CD4-positive, alpha-beta T cell treated with Interleukin-1 beta for 1 hour (primary cell): ENCODE results near the gene GYS2.
A peak's percentile ranks its signal among the peaks of the same experiment; 100 is the strongest.
"Not testable (repeated sequence)": the region's sequence is repeated elsewhere in the genome, so short reads cannot be mapped to it uniquely, and the experiment has no call there.

Source experiments
- DNase-seq, 2 donors: peaks; one replicate each; pipeline ENCODE4 v3.0.0-alpha.2; 2020 to 2022

Gene GYS2

DNA sequence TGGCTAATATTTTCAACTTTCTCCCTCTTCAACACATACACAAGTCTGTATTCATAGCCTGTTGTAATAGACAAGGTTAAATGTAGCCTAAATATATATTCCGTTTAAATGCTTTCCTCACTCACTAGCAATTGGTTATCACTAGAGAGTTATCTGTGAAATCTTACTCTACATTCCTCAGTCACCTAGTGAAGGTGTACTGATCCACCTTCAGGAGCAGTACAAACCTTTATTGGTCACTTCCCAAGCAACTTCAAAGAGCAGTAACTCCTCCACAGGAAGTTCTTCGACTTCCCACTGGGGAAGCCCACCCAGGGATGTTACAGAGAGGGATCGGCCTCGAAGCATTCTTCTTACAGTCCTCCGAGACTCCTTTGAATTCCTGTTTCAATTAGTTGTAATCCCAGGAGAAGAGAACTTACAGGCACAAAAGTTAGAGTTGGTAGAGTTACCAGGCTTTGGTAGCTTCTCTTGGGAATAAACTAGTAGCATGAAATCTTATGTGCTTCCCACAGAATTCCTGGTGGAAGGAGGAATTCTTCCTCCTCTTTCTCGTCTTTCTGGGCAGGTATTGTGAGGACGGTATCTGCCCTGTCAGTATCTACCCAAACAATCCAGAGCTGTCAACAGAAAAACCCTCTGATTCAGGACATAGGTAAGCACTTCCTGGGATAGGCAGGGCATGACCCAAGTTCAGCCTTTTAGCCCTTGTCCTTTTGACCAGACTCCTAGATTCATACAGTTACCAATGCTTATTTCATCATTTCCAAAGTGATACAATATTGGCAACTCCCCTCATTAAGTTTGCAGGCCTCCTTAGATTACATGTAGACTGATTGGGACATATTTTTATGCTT lies at the start of gene GYS2:
TSS of gene GYS2 (minus strand) at position 603 of the 857 bp plus-strand sequence. CDS start at position 348, 255 bp downstream.
- no peak for DNase-seq

DNA sequence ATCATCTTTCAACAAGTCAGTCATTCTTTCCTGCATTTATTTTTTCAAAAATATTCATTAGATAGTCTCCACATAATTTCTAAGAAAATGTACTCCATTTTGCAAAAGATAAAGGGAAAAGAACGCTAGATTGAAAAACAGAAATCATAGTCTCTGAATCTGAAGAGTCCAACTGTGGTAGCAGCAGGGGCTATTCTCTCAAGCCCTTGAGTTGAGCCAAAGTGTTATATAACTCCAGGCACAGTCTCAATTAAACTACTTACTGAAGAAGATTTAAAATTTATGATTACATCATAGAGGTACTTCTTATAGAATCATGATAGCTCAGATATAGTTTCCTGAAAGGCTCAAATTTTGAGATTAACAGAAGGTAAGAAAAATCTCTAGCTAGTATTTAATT lies 47.2 kb upstream of the GYS2 start:
- DNase-seq, result no peak

DNA sequence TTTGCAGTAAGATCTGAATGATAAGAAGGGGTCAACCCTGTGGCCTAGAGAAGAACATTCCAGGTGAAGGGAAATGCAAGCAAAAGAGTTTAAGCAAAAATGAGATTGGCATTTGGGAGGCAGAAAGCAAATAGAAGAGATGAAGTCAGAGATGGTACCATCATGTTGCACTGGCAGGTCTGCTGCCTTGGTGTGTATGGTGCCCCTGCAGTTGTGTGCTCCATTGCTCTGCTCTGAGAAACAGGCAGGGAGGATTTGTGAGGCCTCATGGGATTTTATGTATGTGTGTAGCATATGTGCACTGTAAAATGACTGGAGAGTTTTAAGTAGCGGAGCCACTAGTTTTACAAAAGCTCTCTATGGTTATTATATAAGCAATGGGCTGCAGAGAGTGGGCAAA lies 46.4 kb upstream of the GYS2 start:
- DNase-seq, result no peak

DNA sequence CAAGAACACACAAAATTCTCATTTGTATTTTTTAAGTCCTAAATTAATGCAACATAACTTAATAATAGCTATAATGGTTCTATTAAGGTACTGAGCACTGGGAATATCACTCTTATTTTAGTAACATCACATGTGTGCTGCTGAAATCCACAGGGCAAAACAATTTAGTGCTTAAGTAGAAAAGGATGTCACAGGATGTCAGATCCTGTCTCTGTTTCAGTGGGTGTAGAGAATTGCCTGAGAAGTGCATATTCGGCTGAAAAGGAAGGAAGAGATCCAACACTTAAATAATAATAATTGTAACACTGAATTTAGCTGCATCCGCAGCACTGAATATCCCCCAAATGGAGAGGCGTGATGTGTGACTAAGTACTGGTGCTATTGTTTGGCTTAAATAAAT lies 44.4 kb upstream of the GYS2 start:
- DNase-seq, result no peak

DNA sequence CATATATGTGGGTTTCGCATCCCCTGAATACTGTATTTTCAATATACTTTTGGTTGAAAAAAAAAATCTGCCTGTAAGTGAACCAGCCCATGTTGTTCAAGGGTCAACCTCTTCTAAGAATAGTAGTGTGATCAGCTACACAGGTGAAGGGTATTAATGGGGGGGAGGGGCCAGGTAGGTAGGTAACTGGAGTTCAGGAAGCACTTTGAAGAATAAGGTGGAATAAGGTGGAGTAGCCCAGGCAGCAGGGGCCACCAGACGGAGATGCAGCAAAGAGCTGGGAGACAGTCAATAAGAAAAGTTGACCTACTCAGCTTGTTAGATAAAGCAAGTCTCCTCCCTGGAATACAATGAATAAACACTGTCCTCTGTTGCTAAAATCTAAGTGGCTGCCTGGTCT lies 43.7 kb upstream of the GYS2 start:
- no peak for DNase-seq

DNA sequence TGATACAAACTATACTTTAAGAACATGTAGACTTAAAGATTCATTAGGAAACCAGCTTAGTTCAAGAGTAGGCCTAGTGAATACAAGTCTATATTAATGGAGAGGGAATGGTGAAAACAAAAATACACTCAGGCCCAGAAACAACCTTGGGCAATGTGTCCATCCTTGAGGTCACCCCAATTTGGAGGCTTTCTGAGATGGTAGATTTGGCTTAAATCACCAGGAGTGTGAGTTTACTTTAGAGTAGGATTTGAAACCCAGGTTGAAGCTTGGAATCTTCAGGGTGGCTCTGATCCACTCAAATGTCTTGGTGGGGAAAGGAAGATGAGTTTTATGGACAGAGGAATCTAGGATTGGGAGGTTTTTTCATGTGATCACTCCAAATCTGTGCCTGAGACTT lies 42.5 kb upstream of the GYS2 start:
- no peak for DNase-seq

DNA sequence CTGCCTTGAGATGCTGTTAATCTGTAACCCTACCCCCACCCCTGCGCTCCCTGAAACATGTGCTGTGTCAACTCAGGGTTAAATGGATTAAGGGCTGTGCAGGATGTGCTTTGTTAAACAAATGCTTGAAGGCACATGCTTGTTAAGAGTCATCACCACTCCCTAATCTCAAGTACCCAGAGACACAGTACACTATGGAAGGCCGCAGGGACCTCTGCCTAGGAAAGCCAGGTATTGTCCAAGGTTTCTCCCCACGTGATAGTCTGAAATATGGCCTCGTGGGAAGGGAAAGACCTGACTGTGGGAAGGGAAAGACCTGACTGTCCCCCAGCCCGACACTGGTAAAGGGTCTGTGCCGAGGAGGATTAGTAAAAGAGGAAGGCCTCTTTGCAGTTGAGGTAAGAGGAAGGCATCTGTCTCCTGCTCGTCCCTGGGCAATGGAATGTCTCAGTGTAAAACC lies 40.4 kb upstream of the GYS2 start:
- not testable (repeated sequence) for DNase-seq

DNA sequence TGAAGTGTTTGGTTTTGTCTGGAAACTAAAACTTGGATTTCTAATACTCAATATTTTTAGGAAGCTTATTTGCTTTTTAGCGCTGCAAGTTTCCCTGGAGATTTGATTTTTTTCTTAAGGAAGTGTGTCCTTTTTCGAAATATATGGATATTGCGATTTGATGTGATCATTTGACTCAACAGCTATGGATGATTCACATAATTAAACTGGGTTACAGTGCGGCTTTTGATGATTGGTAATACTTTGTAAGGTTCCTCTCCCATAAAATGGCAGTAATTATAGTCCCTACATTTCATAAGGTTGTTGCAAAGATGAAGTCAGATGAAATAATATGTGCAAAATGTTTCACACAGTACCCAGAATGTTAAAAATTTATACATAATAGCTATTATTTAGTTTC lies 39.9 kb upstream of the GYS2 start:
- no peak for DNase-seq

DNA sequence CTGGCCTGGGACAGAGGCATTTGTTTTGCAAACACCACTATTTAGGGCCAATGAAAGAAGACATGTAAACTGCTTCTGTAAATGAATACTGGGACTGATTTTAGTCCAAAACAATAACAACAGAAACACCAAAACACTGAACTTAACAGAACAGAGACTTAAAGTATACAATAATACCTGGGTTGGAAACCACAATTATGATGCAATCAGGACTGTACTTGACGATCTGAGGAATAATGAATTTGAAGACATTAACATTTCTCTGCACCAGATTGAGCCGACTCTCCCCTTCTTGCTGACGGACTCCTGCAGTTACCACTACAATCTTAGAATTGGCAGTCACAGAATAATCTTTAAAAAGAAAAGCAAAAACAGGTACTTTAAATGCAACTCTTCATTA lies 39.1 kb upstream of the GYS2 start:
- no peak for DNase-seq

DNA sequence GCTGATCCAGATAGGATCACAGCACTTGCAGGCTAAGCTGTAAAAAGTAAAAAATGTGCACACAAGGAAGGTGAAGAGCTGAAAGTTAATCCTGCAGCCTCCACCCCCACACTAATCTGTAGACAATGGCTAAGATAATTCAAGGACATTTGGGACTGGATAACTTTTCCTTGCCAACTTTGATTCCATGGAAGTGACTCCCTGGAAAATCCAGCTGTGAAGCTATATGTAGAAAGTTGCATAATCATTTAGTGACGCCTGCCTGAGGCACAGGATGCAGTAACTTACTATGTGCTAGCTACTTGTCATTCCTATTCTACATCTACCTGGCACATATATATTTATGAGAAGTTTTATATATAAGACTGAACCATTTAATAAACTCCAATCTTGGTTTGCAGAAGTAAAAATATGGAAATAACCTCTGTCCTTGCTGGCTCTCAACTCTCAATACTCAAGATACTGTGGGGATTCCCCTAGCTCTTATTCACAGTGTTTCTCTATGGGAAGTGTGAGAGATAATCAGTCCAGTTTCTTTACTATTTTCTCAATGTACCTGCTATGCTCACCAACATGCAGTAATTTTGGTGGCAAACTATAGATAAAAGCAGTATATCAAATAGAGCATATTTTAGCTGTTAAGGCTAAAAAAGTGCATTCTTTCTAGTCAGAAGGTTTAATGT lies 38.2 kb upstream of the GYS2 start:
- no peak for DNase-seq

DNA sequence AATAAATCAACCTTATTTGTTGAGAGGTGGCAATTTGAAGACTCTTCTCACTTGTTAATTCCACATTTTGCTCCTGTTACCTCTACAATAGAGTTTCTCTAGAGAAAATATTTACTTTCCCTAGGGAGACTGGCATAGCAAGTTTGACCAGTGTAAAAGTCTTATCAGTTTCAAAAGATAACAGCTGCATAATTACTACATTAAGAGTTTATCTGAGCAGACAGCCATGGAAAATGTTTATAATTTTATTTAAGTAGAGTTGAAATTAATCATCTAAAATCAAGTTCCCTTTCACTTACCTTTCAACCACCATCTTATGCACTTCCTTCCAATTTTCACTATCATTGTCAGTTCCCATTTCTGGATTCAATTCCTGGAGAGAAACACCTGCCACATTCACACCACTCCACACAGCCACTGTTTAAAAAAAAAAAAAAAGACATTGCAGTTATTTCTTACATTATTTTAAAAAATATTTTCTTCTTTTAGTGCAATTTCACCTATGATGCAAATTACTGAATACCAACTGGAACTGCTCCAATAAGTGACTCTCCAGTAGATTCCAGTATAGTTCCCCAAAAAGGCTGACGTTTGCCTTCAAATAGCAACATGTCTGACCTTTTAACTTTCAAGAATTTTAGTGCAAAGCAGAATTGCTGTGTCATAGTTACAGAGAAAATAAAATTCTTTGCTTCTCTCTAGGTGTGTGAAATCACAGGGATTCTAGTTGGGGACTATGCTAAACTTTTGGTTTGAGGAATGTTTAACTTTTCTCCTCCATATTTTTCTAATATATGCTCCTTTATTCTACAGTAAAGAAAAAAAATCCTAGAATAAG lies 33.6 kb upstream of the GYS2 start:
- DNase-seq, result no peak

DNA sequence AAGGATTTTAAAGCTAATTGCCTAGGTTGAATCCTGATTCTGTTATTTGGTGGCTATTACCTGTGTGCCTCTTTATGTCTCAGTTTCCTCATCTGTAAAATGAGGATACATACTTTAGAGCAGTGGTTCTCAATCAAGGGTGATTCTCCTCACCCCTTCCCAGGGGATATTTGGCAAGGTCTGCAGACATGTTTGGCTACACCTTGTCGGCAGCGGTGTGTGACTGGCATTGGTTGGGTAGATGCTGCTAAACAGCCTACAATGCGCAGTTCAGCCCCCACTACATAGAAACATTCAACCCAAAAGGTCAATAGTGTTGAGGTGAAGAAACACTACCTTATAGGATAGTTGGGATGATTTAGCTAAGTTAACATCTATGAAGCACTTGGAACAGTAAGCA lies 29.6 kb upstream of the GYS2 start:
- no peak for DNase-seq

DNA sequence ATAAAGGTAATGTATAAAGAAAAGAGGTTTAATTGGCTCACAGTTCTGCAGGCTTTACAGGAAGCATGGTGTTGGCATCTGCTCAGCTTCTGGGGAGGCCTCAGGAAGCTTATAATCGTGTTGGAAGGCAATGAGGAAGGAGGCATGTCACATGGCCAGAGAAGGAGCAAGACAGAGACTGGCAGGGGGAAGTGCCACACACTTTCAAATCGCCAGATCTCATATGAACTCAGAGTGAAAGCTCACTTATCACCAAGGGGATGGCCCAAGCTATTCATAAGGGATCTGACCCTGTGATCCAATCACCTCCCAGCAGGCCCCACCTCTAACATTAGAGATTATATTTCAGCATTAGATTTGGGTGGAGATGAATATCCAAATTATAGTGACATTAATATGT lies 26.7 kb upstream of the GYS2 start:
- no peak for DNase-seq

DNA sequence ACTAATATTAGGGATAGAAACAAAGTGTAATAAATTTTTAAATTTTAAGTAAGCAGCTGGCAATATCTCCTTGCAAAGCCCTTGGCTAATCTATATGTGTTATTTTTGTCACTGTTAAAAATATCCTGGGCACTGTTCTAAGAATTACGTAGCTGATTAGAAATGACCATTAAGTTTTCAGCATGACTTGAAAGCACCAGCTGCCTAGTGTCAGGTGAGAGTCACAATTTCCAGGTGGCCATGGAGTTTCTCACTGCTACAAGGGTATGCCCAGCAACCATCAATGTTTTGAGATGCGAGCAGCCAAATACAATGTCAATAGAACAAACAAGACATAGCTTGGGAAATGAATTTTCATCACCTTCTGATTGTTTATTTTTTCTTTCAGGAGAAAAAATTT lies 23.3 kb upstream of the GYS2 start:
- DNase-seq, result no peak

DNA sequence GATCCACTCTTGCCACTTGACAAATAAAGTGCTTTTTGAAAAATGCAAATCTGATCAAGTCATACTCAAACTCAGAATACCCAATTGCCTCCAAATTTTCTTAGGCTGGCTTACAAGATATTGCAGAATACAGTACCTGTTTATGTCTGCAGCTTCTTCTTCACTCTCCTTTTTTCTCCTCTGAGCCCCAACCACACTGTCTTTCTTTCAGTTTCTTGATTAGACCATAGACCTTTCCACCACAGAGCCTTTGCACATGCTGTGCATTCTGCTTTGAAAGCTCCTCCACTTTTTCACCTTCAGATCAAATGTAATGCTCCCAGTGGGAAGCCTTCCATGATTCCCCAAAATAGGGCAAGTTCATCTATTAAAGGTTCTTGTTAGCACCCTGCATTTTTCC lies 13.9 kb upstream of the GYS2 start:
- no peak for DNase-seq

DNA sequence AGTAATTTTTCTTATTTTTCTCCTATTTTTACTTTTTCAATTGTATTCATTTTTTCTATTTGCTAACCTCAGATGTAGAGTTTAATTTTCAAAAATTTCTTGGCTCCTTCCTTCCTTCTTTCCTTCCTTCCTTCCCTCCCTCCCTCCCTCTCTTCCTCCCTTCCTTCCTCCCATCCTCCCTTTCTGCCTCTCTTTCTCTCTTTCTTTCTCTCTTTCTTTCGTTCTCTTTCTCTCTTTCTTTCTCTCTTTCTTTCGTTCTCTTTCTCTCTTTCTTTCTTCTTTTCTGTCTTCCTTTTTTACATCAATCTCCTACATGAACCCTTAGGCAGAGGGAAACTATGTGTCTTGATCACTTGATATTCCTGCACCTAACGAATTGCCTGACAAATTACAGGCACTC lies 12.4 kb upstream of the GYS2 start:
- DNase-seq, result no peak

DNA sequence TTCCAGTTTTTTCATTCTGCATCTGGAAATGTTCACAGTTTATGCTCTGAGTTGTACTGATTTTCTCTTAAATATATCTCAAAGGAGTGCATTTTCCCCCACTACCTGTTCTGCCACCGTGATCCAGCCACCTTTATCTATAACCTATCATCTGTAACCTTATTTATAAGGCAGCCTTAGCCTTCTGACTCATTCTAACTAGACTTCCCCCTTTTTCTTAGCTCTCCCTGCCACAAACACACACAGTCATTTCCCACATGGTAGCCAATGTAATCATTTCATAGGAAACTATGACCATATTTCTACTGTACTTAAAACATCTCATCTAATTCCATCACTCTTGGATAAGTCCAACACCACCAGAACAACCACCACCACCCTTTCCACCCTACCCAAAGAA lies 10.8 kb upstream of the GYS2 start:
- peak in 1 of 2 donors; percentile 22 for DNase-seq

DNA sequence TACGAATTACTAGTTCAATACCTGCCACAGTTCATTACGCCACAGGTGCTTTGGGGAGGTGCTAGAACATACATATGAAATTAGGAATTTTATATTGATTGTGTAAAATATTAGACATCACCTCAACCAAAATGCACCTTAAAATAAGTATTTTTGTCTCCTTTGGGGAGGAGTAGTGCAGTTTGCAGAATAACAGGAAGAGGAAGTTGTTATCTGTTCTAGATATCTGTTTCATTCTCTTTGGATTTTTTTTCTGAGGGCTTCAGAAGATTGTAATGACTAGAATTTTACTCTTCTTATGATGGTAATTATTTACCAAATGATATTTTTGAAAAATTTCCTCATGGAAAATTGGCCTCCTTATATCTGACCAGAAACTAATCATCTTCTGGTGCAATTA lies 9.9 kb upstream of the GYS2 start:
- peak in 1 of 2 donors; percentile 33 for DNase-seq

DNA sequence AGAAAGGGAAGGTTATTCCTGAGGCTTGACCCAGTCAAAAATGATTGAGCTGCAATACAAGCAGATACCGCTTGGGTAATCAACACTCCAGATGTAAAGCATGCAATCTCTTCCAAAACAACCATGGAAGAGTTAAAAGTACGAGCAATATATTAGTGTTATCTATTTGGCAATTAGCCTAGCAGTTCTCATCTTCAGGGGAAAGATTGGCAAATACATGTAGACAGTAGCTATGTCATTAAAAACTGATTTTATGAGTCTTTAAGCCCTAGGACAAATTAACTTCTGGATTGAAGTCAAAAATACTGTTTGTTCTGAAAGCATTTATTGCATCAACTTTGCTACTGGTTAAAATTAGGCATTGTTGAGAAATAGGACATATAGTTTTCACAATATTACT lies 9.3 kb upstream of the GYS2 start:
- no peak for DNase-seq

DNA sequence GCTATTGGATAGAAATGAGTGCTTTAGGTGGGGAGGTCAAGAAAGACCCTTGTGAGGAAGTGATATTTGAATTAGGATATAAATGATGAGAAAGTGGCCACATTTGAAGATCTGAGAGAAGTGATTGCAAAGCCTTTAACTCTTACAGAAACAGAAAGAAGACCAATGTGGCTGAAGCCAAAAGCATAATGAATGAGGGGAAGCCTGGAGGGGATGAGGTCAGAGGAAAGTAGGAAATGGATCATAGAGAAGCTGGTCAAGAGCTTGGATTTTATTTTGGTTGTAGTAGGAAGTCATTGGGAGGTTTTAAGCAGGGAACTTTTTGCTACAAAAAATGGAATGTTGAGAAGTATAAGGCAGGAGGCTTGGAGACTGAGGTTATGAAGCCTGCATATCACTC lies 3.5 kb upstream of the GYS2 start:
- no peak for DNase-seq

DNA sequence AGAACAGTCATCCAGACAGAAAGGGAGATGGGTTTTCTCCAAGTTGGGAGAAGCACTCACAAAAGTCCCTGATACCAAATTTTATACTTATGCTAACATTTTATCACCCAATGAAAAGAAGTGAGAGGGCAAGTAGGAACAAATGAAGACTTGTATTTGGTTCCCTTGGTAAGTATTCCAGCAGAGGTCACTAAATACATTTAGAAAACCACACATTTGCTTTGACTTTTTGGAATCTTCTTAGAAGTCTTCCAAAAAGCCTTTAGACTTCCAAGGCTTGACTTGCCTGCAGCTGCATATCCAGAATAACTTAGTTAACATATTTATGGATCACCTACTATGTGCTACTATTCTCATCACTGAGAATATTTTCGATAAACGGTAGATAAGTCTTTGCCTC lies 3.1 kb upstream of the GYS2 start:
- peak in 1 of 2 donors; percentile 38 for DNase-seq

DNA sequence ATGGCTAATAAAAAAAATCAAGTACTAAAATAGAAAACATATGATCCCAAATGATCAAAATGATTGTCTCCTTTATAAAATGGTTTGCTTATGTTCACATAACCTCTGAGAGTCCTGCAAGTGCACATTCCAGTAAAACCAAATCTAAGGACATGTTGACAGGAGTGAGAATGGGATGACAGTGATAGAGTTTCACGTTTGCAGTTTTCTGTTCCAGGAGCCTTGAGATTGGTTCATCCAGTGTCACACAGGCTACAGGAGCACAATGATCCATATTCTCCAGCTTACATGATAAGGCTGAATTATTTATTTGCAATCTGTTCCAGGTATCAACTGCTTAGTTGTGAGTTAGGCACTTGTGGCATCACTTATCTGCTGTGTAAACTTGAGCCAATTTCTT lies 1.5 kb upstream of the GYS2 start:
- no peak for DNase-seq

DNA sequence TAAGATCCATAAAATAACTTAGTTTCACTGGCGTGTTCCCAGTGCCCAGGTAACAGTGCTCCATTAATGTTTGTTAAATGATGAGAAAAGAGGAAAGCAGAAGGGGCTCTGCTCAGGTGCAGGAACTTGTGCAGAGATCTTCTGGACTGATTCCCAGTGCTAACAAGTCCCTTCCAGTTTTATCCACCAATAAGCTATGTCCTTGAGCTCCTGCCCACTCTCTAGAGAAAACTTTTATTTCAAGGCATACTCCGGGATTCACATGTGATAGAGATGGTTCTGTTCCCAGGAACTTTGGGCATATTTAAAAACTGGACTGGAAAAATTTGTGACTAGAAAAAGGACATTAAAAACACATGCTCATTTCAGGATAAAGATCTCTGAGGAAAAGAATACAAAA lies 1.9 kb downstream of the GYS2 start:
- no peak for DNase-seq

DNA sequence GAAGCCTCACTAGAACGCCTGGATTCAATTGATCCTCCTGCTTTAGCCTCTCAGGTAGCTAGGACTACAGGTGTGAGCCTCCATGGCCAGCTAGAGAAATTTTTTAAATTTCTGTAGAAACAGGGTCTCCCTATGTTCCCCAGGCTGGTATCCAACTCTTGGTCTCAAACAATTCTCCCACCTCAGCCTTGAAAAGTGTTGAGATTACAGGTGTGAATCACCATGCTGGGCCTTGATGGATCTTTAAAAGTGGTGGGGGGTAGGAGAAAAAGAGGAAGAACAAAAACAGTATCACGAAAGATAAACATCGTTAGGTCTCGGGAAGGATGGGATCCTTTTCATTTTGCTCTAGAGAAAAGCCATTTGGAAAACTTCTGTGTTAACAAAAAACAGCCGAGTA lies 4.5 kb downstream of the GYS2 start:
- no peak for DNase-seq
